Neural crest cell (in vitro differentiated cells): Measurements from ENCODE around the gene HOXD10. TPM values are rescaled to one million over a fixed set of nuclear protein-coding genes. Genes with fewer than 3 reads are reported as not detected.

ENCODE experiments used
- DNase-seq: peaks from one replicate; pipeline ENCODE4 v3.0.0; 2021; ENCODE audit warnings: low read depth, mixed read lengths, low spot score
- H3K27ac Mint-ChIP-seq: one replicate; pipeline ENCODE4 v1.8.0; 2021; ENCODE audit warnings: mild to moderate bottlenecking, mixed read lengths; ENCODE audit not compliant: unreplicated experiment
- H3K27me3 Mint-ChIP-seq: 2 replicates; pipeline ENCODE4 v1.8.0; 2021; ENCODE audit warnings: low read depth, mild to moderate bottlenecking, mixed read lengths
- H3K36me3 Mint-ChIP-seq: 2 replicates; pipeline ENCODE4 v1.8.0; 2021; ENCODE audit warnings: low read depth, mild to moderate bottlenecking, mixed read lengths
- H3K4me1 Mint-ChIP-seq: 2 replicates; pipeline ENCODE4 v1.8.0; 2021; ENCODE audit warnings: mixed read lengths
- H3K4me3 Mint-ChIP-seq: one replicate; pipeline ENCODE4 v1.8.0; 2021; ENCODE audit warnings: mild to moderate bottlenecking, mixed read lengths
- H3K9me3 Mint-ChIP-seq: 2 replicates; pipeline ENCODE4 v1.8.0; 2021; ENCODE audit warnings: mixed read lengths
- CTCF ChIP-seq: fragments of 200-600 bp; sonication (generic); conservative IDR thresholded peaks from 2 replicates; pipeline ENCODE4 v1.5.0; 2021; ENCODE audit warnings: antibody characterized with exemption, mild to moderate bottlenecking
- total RNA-seq: library from RNA; stranded (reverse); gene quantifications from 2 replicates; pipeline ENCODE4 v1.2.1, GENCODE V29; 2021

The HOXD10 gene
- total RNA-seq, 1 donor from 2014 or later: not detected

GRCh38 chr2:176092270-176093144 is 24.1 kb upstream of the HOXD10 start, which contains the start of gene HOXD13:
HOXD13 (plus strand) TSS chr2:176092721; CDS start chr2:176092891, 170 bp downstream.
- peaks cover 26% of the 10 kb centered on the region for H3K4me1 Mint-ChIP-seq
- DNase-seq: no peak
- no peak within 1 kb of the TSS for H3K27ac Mint-ChIP-seq
- H3K9me3 Mint-ChIP-seq: no peaks in the 10 kb centered on the region
- H3K4me3 Mint-ChIP-seq: peak within 1 kb of the TSS; percentile 79
- peak; percentile 32 for TF ChIP-seq CTCF
- peaks cover 96% of the 10 kb centered on the region for H3K27me3 Mint-ChIP-seq
- H3K36me3 Mint-ChIP-seq: peaks cover 3% of the 10 kb centered on the region

DNA sequence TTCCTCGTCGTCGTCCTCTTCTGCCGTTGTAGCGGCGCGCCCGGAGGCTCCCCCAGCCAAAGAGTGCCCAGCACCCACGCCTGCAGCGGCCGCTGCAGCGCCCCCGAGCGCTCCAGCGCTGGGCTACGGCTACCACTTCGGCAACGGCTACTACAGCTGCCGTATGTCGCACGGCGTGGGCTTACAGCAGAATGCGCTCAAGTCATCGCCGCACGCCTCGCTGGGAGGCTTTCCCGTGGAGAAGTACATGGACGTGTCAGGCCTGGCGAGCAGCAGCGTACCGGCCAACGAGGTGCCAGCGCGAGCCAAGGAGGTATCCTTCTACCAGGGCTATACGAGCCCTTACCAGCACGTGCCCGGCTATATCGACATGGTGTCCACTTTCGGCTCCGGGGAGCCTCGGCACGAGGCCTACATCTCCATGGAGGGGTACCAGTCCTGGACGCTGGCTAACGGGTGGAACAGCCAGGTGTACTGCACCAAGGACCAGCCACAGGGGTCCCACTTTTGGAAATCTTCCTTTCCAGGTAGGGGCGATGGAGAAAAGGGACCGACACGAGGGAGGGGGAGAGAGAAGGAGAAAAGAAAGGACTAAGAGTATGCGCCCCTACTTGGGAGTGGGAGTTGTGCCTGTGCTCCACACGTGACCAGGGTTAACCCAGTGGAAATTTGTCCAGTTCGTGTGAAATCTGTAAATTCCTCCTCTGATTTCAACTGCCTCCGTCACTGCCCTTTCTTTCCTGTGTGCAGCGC is 23.3 kb upstream of the HOXD10 start:
- Mint-ChIP-seq H3K9me3 (no peaks in the 10 kb centered on the region), H3K4me3 (peak overlapping the region; percentile 5), H3K27ac (no peak overlapping the region), H3K27me3 (peaks cover 96% of the 10 kb centered on the region), H3K4me1 (peaks cover 26% of the 10 kb centered on the region), H3K36me3 (peaks cover 3% of the 10 kb centered on the region)
- TF ChIP-seq CTCF: peak; percentile 4
- no peak for DNase-seq

GRCh38 chr2:176093898-176094249 is 22.7 kb upstream of the HOXD10 start:
- no peak for DNase-seq
- peaks cover 96% of the 10 kb centered on the region for H3K27me3 Mint-ChIP-seq
- H3K36me3 Mint-ChIP-seq: peaks cover 3% of the 10 kb centered on the region
- H3K4me3 Mint-ChIP-seq: peak overlapping the region; percentile 5
- TF ChIP-seq CTCF: no peak
- H3K9me3 Mint-ChIP-seq: no peaks in the 10 kb centered on the region
- H3K4me1 Mint-ChIP-seq: peaks cover 25% of the 10 kb centered on the region
- H3K27ac Mint-ChIP-seq: no peak overlapping the region

- no peak overlapping the region for H3K4me3 Mint-ChIP-seq
- H3K9me3 Mint-ChIP-seq: no peaks in the 10 kb centered on the region
- TF ChIP-seq CTCF: no peak
- H3K4me1 Mint-ChIP-seq: peaks cover 25% of the 10 kb centered on the region
- no peak for DNase-seq
- peaks cover 96% of the 10 kb centered on the region for H3K27me3 Mint-ChIP-seq
- no peak overlapping the region for H3K27ac Mint-ChIP-seq
- peaks cover 3% of the 10 kb centered on the region for H3K36me3 Mint-ChIP-seq
These were observed 22.2 kb upstream of the HOXD10 start for GRCh38 chr2:176094349-176094748.

GRCh38 chr2:176095421-176095820 is 21.2 kb upstream of the HOXD10 start:
- H3K36me3 Mint-ChIP-seq: peaks cover 3% of the 10 kb centered on the region
- no peak overlapping the region for H3K27ac Mint-ChIP-seq
- DNase-seq: no peak
- TF ChIP-seq CTCF: no peak
- no peaks in the 10 kb centered on the region for H3K9me3 Mint-ChIP-seq
- peaks cover 96% of the 10 kb centered on the region for H3K27me3 Mint-ChIP-seq
- H3K4me1 Mint-ChIP-seq: peaks cover 25% of the 10 kb centered on the region
- no peak overlapping the region for H3K4me3 Mint-ChIP-seq
